ENCODE results near the gene MRPL24.

MRPL24 gene

GRCh38 chr1:156692441-156692924, 48.4 kb downstream of the MRPL24 start:
- DNase-seq (ENCODE audit: low spot score), result no peak

GRCh38 chr1:156691665-156692440, 49.0 kb downstream of the MRPL24 start:
- DNase-seq (ENCODE audit: low spot score), result no peak

- no peak for DNase-seq (ENCODE audit: low spot score)
Observed at GRCh38 chr1:156691191-156691590, 49.7 kb downstream of the MRPL24 start.

GRCh38 chr1:156690675-156691036, 50.2 kb downstream of the MRPL24 start:
- DNase-seq (ENCODE audit: low spot score), result no peak

GRCh38 chr1:156689953-156690674, 50.8 kb downstream of the MRPL24 start:
- no peak for DNase-seq (ENCODE audit: low spot score)

GRCh38 chr1:156689035-156689952, 51.6 kb downstream of the MRPL24 start:
- DNase-seq (ENCODE audit: low spot score), result no peak
